Left hindlimb (tissue), 1 donor: ENCODE measurements around the gene TMEM191B.
"Not testable (repeated sequence)": the region's sequence is repeated elsewhere in the genome, so short reads cannot be mapped to it uniquely, and the experiment has no call there.

ENCODE experiments used
- DNase-seq: peaks from one replicate; pipeline ENCODE4 v3.0.0-alpha.2; 2018

TMEM191B gene

GRCh38 chr22:18527752-18528596 is at the start of gene TMEM191B:
TSS of gene TMEM191B (plus strand) at chr22:18527802. CDS start at chr22:18527981, 179 bp downstream.
- DNase-seq, result not testable (repeated sequence)

GRCh38 chr22:18496227-18496626 is 31.4 kb upstream of the TMEM191B start:
- not testable (repeated sequence) for DNase-seq

- not testable (repeated sequence) for DNase-seq
Measured at GRCh38 chr22:18511327-18511726, 16.3 kb upstream of the TMEM191B start.

- DNase-seq, result not testable (repeated sequence)
Measured at GRCh38 chr22:18512378-18512777, 15.2 kb upstream of the TMEM191B start.

GRCh38 chr22:18513454-18513853 is 14.1 kb upstream of the TMEM191B start:
- DNase-seq, result not testable (repeated sequence)

- DNase-seq, result not testable (repeated sequence)
Measured at GRCh38 chr22:18518061-18518460, 9.5 kb upstream of the TMEM191B start, which contains the start of gene GGTLC3. TSS of gene GGTLC3 (minus strand) at chr22:18518161. CDS start at chr22:18517897, 264 bp downstream.

GRCh38 chr22:18522762-18523161 is 4.8 kb upstream of the TMEM191B start:
- DNase-seq, result not testable (repeated sequence)

GRCh38 chr22:18523328-18523727 is 4.3 kb upstream of the TMEM191B start:
- not testable (repeated sequence) for DNase-seq

- DNase-seq, result peak; percentile 91
Measured at GRCh38 chr22:18528597-18529415, 1.2 kb downstream of the TMEM191B start.

GRCh38 chr22:18529416-18530145 is 2.0 kb downstream of the TMEM191B start:
- DNase-seq, result not testable (repeated sequence)

- not testable (repeated sequence) for DNase-seq
Measured at GRCh38 chr22:18533633-18534032, 6.0 kb downstream of the TMEM191B start.

- not testable (repeated sequence) for DNase-seq
Measured at GRCh38 chr22:18534315-18534714, 6.7 kb downstream of the TMEM191B start.

GRCh38 chr22:18539994-18540393 is 12.4 kb downstream of the TMEM191B start:
- not testable (repeated sequence) for DNase-seq

GRCh38 chr22:18543400-18543799 is 15.8 kb downstream of the TMEM191B start:
- DNase-seq, result not testable (repeated sequence)

GRCh38 chr22:18544615-18545014 is 17.0 kb downstream of the TMEM191B start:
- not testable (repeated sequence) for DNase-seq

GRCh38 chr22:18549458-18550179 is 22.0 kb downstream of the TMEM191B start:
- not testable (repeated sequence) for DNase-seq

GRCh38 chr22:18551046-18551445 is 23.4 kb downstream of the TMEM191B start:
- DNase-seq, result not testable (repeated sequence)

GRCh38 chr22:18552839-18553597 is 25.4 kb downstream of the TMEM191B start:
- not testable (repeated sequence) for DNase-seq

- not testable (repeated sequence) for DNase-seq
Measured at GRCh38 chr22:18554280-18555256, 27.0 kb downstream of the TMEM191B start.

GRCh38 chr22:18558516-18558915 is 30.9 kb downstream of the TMEM191B start:
- DNase-seq, result not testable (repeated sequence)
